GM23248 (cell line): ENCODE measurements around the gene DROSHA.

Experiments
- EZH2 ChIP-seq: fragments of 200-600 bp; sonication (generic); IDR thresholded peaks from 2 replicates; pipeline ENCODE4 v1.6.1; 2018; ENCODE audit warnings: antibody characterized with exemption, mild to moderate bottlenecking; ENCODE audit not compliant: insufficient read depth, poor library complexity, severe bottlenecking
- EZH2phosphoT487 ChIP-seq: fragments of 200-600 bp; sonication (generic); IDR thresholded peaks from 2 replicates; pipeline ENCODE4 v1.6.1; 2018; ENCODE audit warnings: antibody characterized with exemption, moderate library complexity, mild to moderate bottlenecking, low read depth; ENCODE audit not compliant: insufficient read depth

- TF ChIP-seq EZH2 (no peak), EZH2phosphoT487 (no peak)
These were observed 2.7 kb upstream of the DROSHA start for GRCh38 chr5:31534527-31535046.
